ENCODE results near the gene CHST15. TPM values are rescaled to one million over a fixed set of nuclear protein-coding genes. Genes with fewer than 3 reads are reported as not detected.

The CHST15 gene
- total and polyA plus RNA-seq, 2 of the 4 experiments (the other 2 are of a cell fraction) = 0.14 to 0.18 TPM

DNA sequence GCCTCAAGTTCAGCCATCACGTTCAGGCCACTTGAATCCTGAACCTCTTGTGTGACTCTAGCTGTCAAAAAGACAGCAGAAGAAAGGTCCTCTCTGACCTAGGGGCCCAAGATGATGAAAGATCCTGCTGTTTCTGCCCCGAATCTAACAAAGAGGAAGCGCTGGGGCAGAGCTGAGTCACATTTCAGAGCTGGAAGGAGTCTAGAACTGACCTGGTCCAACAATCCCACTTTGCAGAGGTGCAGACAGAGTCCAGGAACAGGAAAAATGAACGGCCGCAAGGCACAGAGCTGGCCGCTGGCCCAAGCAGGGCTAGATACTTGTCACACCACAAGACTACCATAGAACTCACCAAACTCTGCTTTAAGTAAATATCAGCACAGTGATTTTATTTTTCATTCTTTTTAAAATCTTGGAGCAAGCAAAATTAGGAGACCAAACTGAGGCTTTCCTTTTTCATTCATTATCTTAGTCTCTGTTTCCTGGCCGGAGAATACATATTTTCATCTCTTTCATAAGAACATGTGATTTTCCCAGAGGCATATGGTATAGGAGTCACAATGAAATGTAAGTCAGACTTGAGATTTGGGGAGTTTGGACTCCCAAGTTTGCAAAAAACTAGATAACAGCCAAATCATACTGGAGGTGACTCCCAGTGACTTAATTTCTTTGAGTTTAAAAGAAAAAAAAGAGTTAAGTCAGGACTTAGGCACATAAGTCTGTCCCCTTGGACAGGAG, 52.8 kb downstream of the CHST15 start:
- H2BK20ac ChIP-seq (ENCODE audit: low read depth, low read length) = no peak overlapping the region

More for the DNA sequence above, 52.8 kb downstream of the CHST15 start:
- WGBS, 2 experiments (ENCODE audit: extremely low coverage in 2 of 2, insufficient read length in 1 of 2) = 35% methylated on average over 2 of the region's 7 CpGs; no CpG with 5 or more reads in 1 of the 2 experiments
- Histone ChIP-seq H4K5ac (ENCODE audit: low read depth, low read length) (no peak overlapping the region), H4K91ac (ENCODE audit: insufficient read depth, low read depth, low read length) (no peak overlapping the region), H2BK120ac (ENCODE audit: low read depth, low read length) (no peak overlapping the region), H3K14ac (replicated peaks; ENCODE audit: low read depth, low read length) (no peak overlapping the region), H3K4ac (ENCODE audit: low read depth, low read length) (no peak overlapping the region), H3K27ac (ENCODE audit: insufficient read depth, low read length) (no peak overlapping the region), H3K23ac (ENCODE audit: low read depth, low read length) (no peak overlapping the region), H2BK15ac (ENCODE audit: low read depth, low read length) (no peak overlapping the region), H3K9me3 (ENCODE audit: control insufficient read depth, insufficient read depth, low read length) (peaks cover 5% of the 10 kb centered on the region; the same call in 1 of the 2 replicates), H3K79me1 (ENCODE audit: low read depth in 1 of 2, low read length in 2 of 2) (no peaks in the 10 kb centered on the region), H4K8ac (ENCODE audit: low read depth in 2 of 2, low read length in 2 of 2) (no peak overlapping the region), H2AK5ac (ENCODE audit: low read depth, low read length) (no peak overlapping the region), H2BK5ac (ENCODE audit: low read depth, low read length, poor library complexity, severe bottlenecking) (no peak overlapping the region), H2AK9ac (replicated peaks; ENCODE audit: low read depth, low read length, poor library complexity) (no peak overlapping the region), H3K4me1 (ENCODE audit: control insufficient read depth, insufficient read depth, low read length) (no peaks in the 10 kb centered on the region), H3K36me3 (ENCODE audit: control insufficient read depth, insufficient read depth, low read length) (no peaks in the 10 kb centered on the region), H3K9me1 (ENCODE audit: insufficient read depth, low read length) (no peaks in the 10 kb centered on the region), H3K56ac (ENCODE audit: extremely low read depth, insufficient read depth, low read length) (no peak overlapping the region), H3K27me3 (ENCODE audit: control insufficient read depth, insufficient read depth, low read length) (no peaks in the 10 kb centered on the region), H3K18ac (ENCODE audit: low read depth, low read length) (no peak overlapping the region), H3K9ac (ENCODE audit: low read depth, low read length) (no peak overlapping the region), H2AFZ (replicated peaks; ENCODE audit: low read length, poor library complexity) (no peak overlapping the region), H3K4me3 (ENCODE audit: insufficient read depth, low read depth, low read length) (no peak overlapping the region), H4K20me1 (ENCODE audit: insufficient read depth, low read length) (no peaks in the 10 kb centered on the region), H3K4me2 (ENCODE audit: low read depth, low read length) (no peak overlapping the region)
- no TSS peak for BruUV-seq (replicated peaks)
- in situ Hi-C loops (cut with MboI; ENCODE audit: low sequenced_read_pairs) = no loop called here
- intact Hi-C loops (cut with micrococcal nuclease) = no loop called here
- no peak for DNase-seq
- POLR2A ChIA-PET (ENCODE audit: unreplicated experiment) = no interaction called here
- dilution Hi-C loops (cut with HindIII; ENCODE audit: low sequenced_read_pairs, unreplicated experiment) = no loop called here
- TF ChIP-seq MXI1 (IDR thresholded peaks at IDR 0.05; ENCODE audit: borderline replicate concordance, low read depth, low read length) = no peak
- ATAC-seq (ENCODE audit: low read depth) = no peak
- CTCF ChIA-PET = no interaction called here

Data from IMR-90 (cell line).